ENCODE measurements around the gene PLA2G6. TPM values are rescaled to one million over a fixed set of nuclear protein-coding genes. Genes with fewer than 3 reads are reported as not detected.
A peak's percentile ranks its signal among the peaks of the same experiment; 100 is the strongest.

The PLA2G6 gene
- total and polyA plus RNA-seq, 2 of the 8 experiments (the other 6 are each of a cell fraction or from before 2014, with no cell fraction given) = 13.2 to 21.0 TPM

GRCh38 chr22:38162881-38163843, 18.5 kb downstream of the PLA2G6 start:
- 85% methylated on average over 14 of the region's 14 CpGs; no CpG with 5 or more reads in 1 of the 2 experiments for WGBS, 2 experiments (ENCODE audit: extremely low coverage in 1 of 2, insufficient coverage in 1 of 2, insufficient read length in 1 of 2, insufficient replicate concordance in 2 of 2, low coverage in 1 of 2, low lambda C conversion rate in 2 of 2, missing lambda C conversion rate in 1 of 2)
- CTCF ChIA-PET (ENCODE audit: partially characterized antibody) = interaction anchor here (0.8 to 4.6 kb wide), 7 partner anchors 9 to 192 kb away, joined by 3 to 25 read pairs (median 4); no protein-coding TSS in a partner anchor
- no peak for TF ChIP-seq JUND (IDR thresholded peaks at IDR 0.05; ENCODE audit: low read length)
- TF ChIP-seq ZNF274 (IDR thresholded peaks at IDR 0.05; ENCODE audit: borderline replicate concordance, extremely low read depth, low read length) = no peak
- no peak for TF ChIP-seq RBBP5 (IDR thresholded peaks at IDR 0.05; ENCODE audit: borderline replicate concordance, low read depth, low read length)
- TF ChIP-seq, protein P1, sequence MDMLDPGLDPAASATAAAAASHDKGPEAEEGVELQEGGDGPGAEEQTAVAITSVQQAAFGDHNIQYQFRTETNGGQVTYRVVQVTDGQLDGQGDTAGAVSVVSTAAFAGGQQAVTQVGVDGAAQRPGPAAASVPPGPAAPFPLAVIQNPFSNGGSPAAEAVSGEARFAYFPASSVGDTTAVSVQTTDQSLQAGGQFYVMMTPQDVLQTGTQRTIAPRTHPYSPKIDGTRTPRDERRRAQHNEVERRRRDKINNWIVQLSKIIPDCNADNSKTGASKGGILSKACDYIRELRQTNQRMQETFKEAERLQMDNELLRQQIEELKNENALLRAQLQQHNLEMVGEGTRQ (IDR thresholded peaks at IDR 0.05; ENCODE audit: low read length) = no peak
- TF ChIP-seq MAFK (IDR thresholded peaks at IDR 0.05; ENCODE audit: low read depth, low read length) = no peak
- no peak for TF ChIP-seq BCL11A (IDR thresholded peaks at IDR 0.05; ENCODE audit: low read depth in 2 of 2, low read length in 2 of 2)
- TF ChIP-seq EGR1 (IDR thresholded peaks at IDR 0.05; ENCODE audit: borderline replicate concordance, low read depth, low read length) = no peak
- TF ChIP-seq SRF (IDR thresholded peaks at IDR 0.05; ENCODE audit: low read depth, low read length) = no peak
- no peak for TF ChIP-seq FOSL1 (IDR thresholded peaks at IDR 0.05; ENCODE audit: insufficient read depth, low read depth, low read length)

More at GRCh38 chr22:38162881-38163843, 18.5 kb downstream of the PLA2G6 start:
- Histone ChIP-seq H4K20me1 (replicated peaks in 1 of 2; ENCODE audit: control insufficient read depth in 1 of 2, insufficient read depth in 2 of 2, low read length in 2 of 2) (no peaks in the 10 kb centered on the region), H3K27me3 (replicated peaks in 1 of 4; ENCODE audit: control insufficient read depth in 3 of 4, extremely low read depth in 1 of 4, insufficient read depth in 3 of 4, low read length in 3 of 4) (no peaks in the 10 kb centered on the region), H3K9ac (replicated peaks in 1 of 4; ENCODE audit: extremely low read depth in 1 of 4, low read depth in 3 of 4, low read length in 3 of 4) (no peak overlapping the region), H2AFZ (ENCODE audit: low read length) (no peak overlapping the region), H4K91ac (replicated peaks; ENCODE audit: insufficient read length, low read length) (no peak overlapping the region), H3K18ac (ENCODE audit: extremely low read depth, low read length) (no peak overlapping the region), H3K36me3 (ENCODE audit: control insufficient read depth in 2 of 4, insufficient read depth in 4 of 4, low read length in 3 of 4) (no peaks in the 10 kb centered on the region), H3K4ac (replicated peaks; ENCODE audit: insufficient read length, low read depth, low read length) (no peak overlapping the region), H3K4me2 (ENCODE audit: insufficient read depth in 1 of 2, low read depth in 2 of 2, low read length in 2 of 2) (no peak overlapping the region), H2BK120ac (replicated peaks; ENCODE audit: low read depth, low read length) (no peak overlapping the region), H3K79me1 (ENCODE audit: low read depth, low read length) (no peaks in the 10 kb centered on the region), H2AK5ac (ENCODE audit: low read depth, low read length) (no peak overlapping the region), H3K9me3 (ENCODE audit: insufficient read depth in 2 of 2, low read depth in 1 of 2, low read length in 1 of 2) (no peaks in the 10 kb centered on the region), H2BK5ac (ENCODE audit: low read depth, low read length) (no peak overlapping the region), H3K79me2 (ENCODE audit: control insufficient read depth in 1 of 2, insufficient read depth in 2 of 2, low read length in 2 of 2) (no peaks in the 10 kb centered on the region), H4K5ac (ENCODE audit: insufficient read length, low read depth, low read length) (no peak overlapping the region), H2BK12ac (ENCODE audit: low read depth, low read length) (no peak overlapping the region), H3K56ac (replicated peaks; ENCODE audit: insufficient read length, low read depth, low read length) (no peak overlapping the region), H3K4me1 (replicated peaks in 1 of 4; ENCODE audit: control insufficient read depth in 3 of 4, insufficient read depth in 4 of 4, low read length in 3 of 4) (0 out of 7 replicates have a peak, but pooled peaks cover 0 to 2% (median 0%) of the 10 kb centered on the region in 4 experiments), H3K27ac (ENCODE audit: low read depth, low read length) (no peak overlapping the region), H3K4me3 (ENCODE audit: extremely low read depth in 1 of 4, insufficient read depth in 2 of 4, low read depth in 3 of 4, low read length in 4 of 4) (no peak overlapping the region), H2BK15ac (ENCODE audit: low read length) (no peak overlapping the region), H3K23ac (ENCODE audit: insufficient read length) (no peak overlapping the region), H4K8ac (ENCODE audit: extremely low read depth, insufficient read depth, low read length) (peak overlapping the region; percentile 59; the same call in 1 of the 2 replicates), H3K14ac (ENCODE audit: insufficient read length) (no peak overlapping the region), H2BK20ac (ENCODE audit: low read length) (no peak overlapping the region), H3K23me2 (ENCODE audit: low read depth, low read length) (no peaks in the 10 kb centered on the region)
- FAIRE-seq (no peak), DNase-seq (ENCODE audit: low read depth in 1 of 2, low spot score in 2 of 2) (no peak)
- POLR2A ChIA-PET (ENCODE audit: partially characterized antibody) = interaction anchor here (1.1 kb wide), 1 partner anchor 39 kb away, joined by 3 read pairs; no protein-coding TSS in a partner anchor
